ENCODE results near the gene SLC27A3. TPM values are rescaled to one million over a fixed set of nuclear protein-coding genes. Genes with fewer than 3 reads are reported as not detected.

The SLC27A3 gene
- total RNA-seq, 1 experiment from 2014 or later = 14.4 TPM

DNA sequence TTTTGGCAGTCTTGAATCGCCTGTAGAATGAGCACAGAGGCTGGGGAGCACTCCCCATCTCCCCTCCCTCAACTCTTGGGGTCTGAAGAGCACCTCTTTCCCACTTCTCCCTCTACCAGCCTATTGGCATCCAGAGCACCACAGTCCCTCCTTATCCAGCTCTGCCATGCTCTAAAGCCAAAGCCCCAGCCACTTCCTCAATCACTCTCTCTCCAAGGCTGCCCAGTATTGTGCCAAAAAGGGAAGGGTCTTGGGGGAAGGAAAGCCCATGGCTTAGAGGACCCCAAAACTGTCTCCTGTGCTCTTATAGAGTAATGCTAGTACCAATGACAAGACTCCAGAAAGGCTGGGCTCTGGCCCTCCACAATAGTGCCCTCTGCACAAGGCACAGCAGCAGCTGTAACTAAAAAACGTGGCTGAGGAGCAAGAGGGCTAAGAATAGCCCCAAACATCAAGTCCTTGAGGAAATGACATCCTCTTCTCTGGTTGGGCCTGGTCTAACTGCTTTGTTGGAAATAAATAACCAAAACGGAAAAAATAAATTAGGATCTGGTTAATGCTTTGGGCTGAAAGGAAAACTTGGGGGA lies 28.4 kb downstream of the SLC27A3 start:
- DNase-seq = no peak
- Histone ChIP-seq H3K9me3 (ENCODE audit: insufficient read depth, low read depth) (no peaks in the 10 kb centered on the region), H3K36me3 (ENCODE audit: low read depth) (no peaks in the 10 kb centered on the region), H3K27ac (no peak overlapping the region), H2AFZ (no peak overlapping the region), H3K4me3 (no peak overlapping the region), H3K4me2 (no peak overlapping the region), H4K20me1 (ENCODE audit: insufficient read depth) (no peaks in the 10 kb centered on the region), H3K4me1 (replicated peaks; ENCODE audit: insufficient read depth) (peaks cover 8% of the 10 kb centered on the region), H3K9me2 (ENCODE audit: insufficient read depth) (no peaks in the 10 kb centered on the region), H3F3A (ENCODE audit: insufficient read depth, low read depth) (no peaks in the 10 kb centered on the region; the same call in 1 of the 2 replicates), H3K79me2 (ENCODE audit: low read depth) (no peaks in the 10 kb centered on the region), H3K27me3 (ENCODE audit: insufficient read depth, low read depth) (no peaks in the 10 kb centered on the region)
- CTCF ChIA-PET = no interaction called here
- TF ChIP-seq, protein P1, sequence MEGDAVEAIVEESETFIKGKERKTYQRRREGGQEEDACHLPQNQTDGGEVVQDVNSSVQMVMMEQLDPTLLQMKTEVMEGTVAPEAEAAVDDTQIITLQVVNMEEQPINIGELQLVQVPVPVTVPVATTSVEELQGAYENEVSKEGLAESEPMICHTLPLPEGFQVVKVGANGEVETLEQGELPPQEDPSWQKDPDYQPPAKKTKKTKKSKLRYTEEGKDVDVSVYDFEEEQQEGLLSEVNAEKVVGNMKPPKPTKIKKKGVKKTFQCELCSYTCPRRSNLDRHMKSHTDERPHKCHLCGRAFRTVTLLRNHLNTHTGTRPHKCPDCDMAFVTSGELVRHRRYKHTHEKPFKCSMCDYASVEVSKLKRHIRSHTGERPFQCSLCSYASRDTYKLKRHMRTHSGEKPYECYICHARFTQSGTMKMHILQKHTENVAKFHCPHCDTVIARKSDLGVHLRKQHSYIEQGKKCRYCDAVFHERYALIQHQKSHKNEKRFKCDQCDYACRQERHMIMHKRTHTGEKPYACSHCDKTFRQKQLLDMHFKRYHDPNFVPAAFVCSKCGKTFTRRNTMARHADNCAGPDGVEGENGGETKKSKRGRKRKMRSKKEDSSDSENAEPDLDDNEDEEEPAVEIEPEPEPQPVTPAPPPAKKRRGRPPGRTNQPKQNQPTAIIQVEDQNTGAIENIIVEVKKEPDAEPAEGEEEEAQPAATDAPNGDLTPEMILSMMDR (conservative IDR thresholded peaks at IDR 0.05) = no peak
- TF ChIP-seq EZH2 (IDR thresholded peaks at IDR 0.05; ENCODE audit: low read depth) = no peak
- POLR2A ChIA-PET (ENCODE audit: unreplicated experiment) = no interaction called here
- BruUV-seq (replicated peaks) = no TSS peak
- intact Hi-C loops (cut with micrococcal nuclease; ENCODE audit: unreplicated experiment) = loop anchor here (10.0 kb wide), 1 partner anchor 121 kb away; the partner anchor contains the start of gene GATAD2B

DNA sequence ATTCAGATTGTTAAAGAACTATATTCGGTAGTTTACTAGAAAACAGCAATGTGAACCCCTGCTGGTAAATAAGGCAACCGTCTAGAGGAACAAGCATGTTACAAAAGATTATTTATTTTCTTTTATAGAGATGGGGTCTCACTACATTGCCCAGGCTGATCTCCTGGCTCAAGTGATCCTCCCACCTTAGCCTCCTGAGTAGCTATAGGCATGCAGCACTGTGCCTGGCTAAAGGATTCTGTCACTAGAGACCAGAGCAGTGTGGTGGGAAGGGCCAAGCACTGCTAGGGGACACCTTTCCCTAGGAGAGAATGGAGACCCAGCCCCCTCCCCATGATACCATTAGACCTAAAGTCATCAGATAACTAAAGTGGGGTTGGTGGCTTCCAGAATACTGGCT lies 28.9 kb downstream of the SLC27A3 start:
- Histone ChIP-seq H3K79me2 (ENCODE audit: low read depth) (no peaks in the 10 kb centered on the region), H2AFZ (no peak overlapping the region), H3K4me1 (replicated peaks; ENCODE audit: insufficient read depth) (peaks cover 8% of the 10 kb centered on the region), H3K4me2 (no peak overlapping the region), H4K20me1 (ENCODE audit: insufficient read depth) (no peaks in the 10 kb centered on the region), H3K27me3 (ENCODE audit: insufficient read depth, low read depth) (no peaks in the 10 kb centered on the region), H3K9me2 (ENCODE audit: insufficient read depth) (no peaks in the 10 kb centered on the region), H3K4me3 (no peak overlapping the region), H3K9me3 (ENCODE audit: insufficient read depth, low read depth) (no peaks in the 10 kb centered on the region), H3K27ac (no peak overlapping the region), H3F3A (ENCODE audit: insufficient read depth, low read depth) (no peaks in the 10 kb centered on the region; the same call in 1 of the 2 replicates), H3K36me3 (ENCODE audit: low read depth) (no peaks in the 10 kb centered on the region)
- intact Hi-C loops (cut with micrococcal nuclease; ENCODE audit: unreplicated experiment) = loop anchor here (10.0 kb wide), 1 partner anchor 121 kb away; the partner anchor contains the start of gene GATAD2B
- DNase-seq = no peak
- no TSS peak for BruUV-seq (replicated peaks)
- no peak for TF ChIP-seq EZH2 (IDR thresholded peaks at IDR 0.05; ENCODE audit: low read depth)
- TF ChIP-seq, protein P1 (conservative IDR thresholded peaks at IDR 0.05) = no peak
- CTCF ChIA-PET = no interaction called here
- POLR2A ChIA-PET (ENCODE audit: unreplicated experiment) = no interaction called here

DNA sequence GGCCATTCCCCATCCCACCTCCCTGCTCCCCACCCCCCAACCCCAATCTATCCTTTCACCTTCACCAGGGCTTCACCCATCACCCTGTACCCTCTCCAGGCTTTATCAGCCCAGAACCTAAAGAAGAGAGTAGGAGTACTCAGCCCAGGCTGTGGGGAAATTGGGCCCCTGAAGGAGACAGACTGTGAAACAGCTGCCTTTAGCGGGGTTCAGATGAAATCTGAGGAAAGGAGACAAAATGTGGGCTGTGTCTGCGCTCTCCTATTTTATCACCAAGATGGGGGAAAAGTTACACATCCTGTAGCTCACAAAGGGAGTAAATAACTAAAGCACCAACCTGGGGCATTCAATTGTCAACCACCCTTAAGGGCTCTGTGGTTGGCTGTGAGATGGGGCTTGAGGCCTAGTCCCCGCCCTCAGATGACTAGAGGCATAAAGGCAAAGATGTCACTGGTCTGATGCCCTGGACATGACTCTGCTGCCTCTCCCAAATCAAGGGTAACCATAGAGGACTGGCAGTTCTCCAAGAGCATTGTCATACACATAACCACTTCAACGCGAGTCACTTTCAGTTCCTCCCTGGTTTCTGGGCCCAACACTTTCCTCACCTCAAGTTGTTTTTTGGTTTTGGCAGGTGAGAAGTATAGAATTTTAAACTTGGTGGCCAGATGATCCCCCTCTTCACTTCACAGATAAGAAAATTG lies 30.0 kb downstream of the SLC27A3 start:
- Histone ChIP-seq H3K4me1 (replicated peaks; ENCODE audit: insufficient read depth) (peaks cover 8% of the 10 kb centered on the region), H3K27me3 (ENCODE audit: insufficient read depth, low read depth) (no peaks in the 10 kb centered on the region), H3K36me3 (ENCODE audit: low read depth) (0 out of 2 replicates have a peak, but pooled peaks cover 8% of the 10 kb centered on the region), H3K4me2 (peak overlapping the region; percentile 32; the same call in 1 of the 2 replicates), H3K79me2 (ENCODE audit: low read depth) (no peaks in the 10 kb centered on the region), H2AFZ (no peak overlapping the region), H3F3A (ENCODE audit: insufficient read depth, low read depth) (no peaks in the 10 kb centered on the region; the same call in 1 of the 2 replicates), H3K27ac (peak overlapping the region; percentile 86), H4K20me1 (ENCODE audit: insufficient read depth) (no peaks in the 10 kb centered on the region), H3K9me2 (ENCODE audit: insufficient read depth) (no peaks in the 10 kb centered on the region), H3K4me3 (no peak overlapping the region), H3K9me3 (ENCODE audit: insufficient read depth, low read depth) (no peaks in the 10 kb centered on the region)
- TF ChIP-seq, protein P1 (conservative IDR thresholded peaks at IDR 0.05) = no peak
- TF ChIP-seq EZH2 (IDR thresholded peaks at IDR 0.05; ENCODE audit: low read depth) = no peak
- peak; percentile 33 to 70 for DNase-seq
- CTCF ChIA-PET = no interaction called here
- no TSS peak for BruUV-seq (replicated peaks)
- intact Hi-C loops (cut with micrococcal nuclease; ENCODE audit: unreplicated experiment) = loop anchor here (10.0 kb wide), 1 partner anchor 120 kb away; the partner anchor contains the start of gene GATAD2B
- POLR2A ChIA-PET (ENCODE audit: unreplicated experiment) = interaction anchor here (0.6 kb wide), 1 partner anchor 120 kb away, joined by 4 read pairs; no protein-coding TSS in a partner anchor
